Suprapubic skin (tissue), 4 donors: ENCODE data around the gene CDK8. TPM values are rescaled to one million over a fixed set of nuclear protein-coding genes. Genes with fewer than 3 reads are reported as not detected.

ENCODE experiments used
- DNase-seq, 2 donors: peaks; one replicate each; pipeline ENCODE4 v3.0.0-alpha.2; 2019; ENCODE audit warnings: low spot score in 2 of 2
- H3K27ac ChIP-seq: fragments of 200-600 bp; sonication (generic); one replicate; pipeline ENCODE4 v1.5.1; 2019
- H3K27me3 ChIP-seq: fragments of 200-600 bp; sonication (generic); one replicate; pipeline ENCODE4 v1.5.1; 2019
- H3K36me3 ChIP-seq: fragments of 200-600 bp; sonication (generic); one replicate; pipeline ENCODE4 v1.5.1; 2019
- H3K4me1 ChIP-seq: fragments of 200-600 bp; sonication (generic); one replicate; pipeline ENCODE4 v1.5.1; 2019
- H3K4me3 ChIP-seq: fragments of 200-600 bp; sonication (generic); one replicate; pipeline ENCODE4 v1.5.1; 2019; ENCODE audit warnings: mild to moderate bottlenecking
- H3K9me3 ChIP-seq: fragments of 200-600 bp; sonication (generic); one replicate; pipeline ENCODE4 v1.5.1; 2019
- EP300 ChIP-seq: sonication (generic); formaldehyde crosslinking; IDR thresholded peaks from one replicate; pipeline ENCODE4 v1.6.1; 2017; ENCODE audit warnings: antibody characterized with exemption
- POLR2A ChIP-seq, 2 donors: fragments of 450-650 bp; IDR thresholded peaks; one replicate each; pipeline ENCODE4 v1.6.1; 2017; ENCODE audit warnings: antibody characterized with exemption in 2 of 2, mild to moderate bottlenecking in 2 of 2, moderate library complexity in 2 of 2
- POLR2AphosphoS5 ChIP-seq, 3 donors: sonication (generic); formaldehyde crosslinking; IDR thresholded peaks; one replicate each; pipeline ENCODE4 v1.6.1; 2017; ENCODE audit warnings: antibody characterized with exemption in 3 of 3
- WGBS: methylation state at CpG from one replicate; pipeline ENCODE4 v1.1.5; 2018; 5-methylcytosine and 5-hydroxymethylcytosine counted together
- total RNA-seq, 4 donors: library from RNA; depleted of rRNA; stranded (reverse); fragments of >200 nt; gene quantifications; one replicate each; pipeline ENCODE4 v1.1.0, GENCODE V29; 2016
- TF ChIP-seq, protein P1 (sequence below), 2 donors: fragments of 200-600 bp in 1 of 2; fragments of 450-650 bp in 1 of 2; sonication (generic) in 1 of 2; IDR thresholded peaks; one replicate each; pipeline ENCODE4 v1.5.1; 2016 to 2019; ENCODE audit warnings: antibody characterized with exemption in 2 of 2, mild to moderate bottlenecking in 1 of 2, moderate library complexity in 1 of 2

The CDK8 gene
- total RNA-seq, 4 donors from 2014 or later, result 9.8 to 13.3 (median 12.5) TPM

DNA sequence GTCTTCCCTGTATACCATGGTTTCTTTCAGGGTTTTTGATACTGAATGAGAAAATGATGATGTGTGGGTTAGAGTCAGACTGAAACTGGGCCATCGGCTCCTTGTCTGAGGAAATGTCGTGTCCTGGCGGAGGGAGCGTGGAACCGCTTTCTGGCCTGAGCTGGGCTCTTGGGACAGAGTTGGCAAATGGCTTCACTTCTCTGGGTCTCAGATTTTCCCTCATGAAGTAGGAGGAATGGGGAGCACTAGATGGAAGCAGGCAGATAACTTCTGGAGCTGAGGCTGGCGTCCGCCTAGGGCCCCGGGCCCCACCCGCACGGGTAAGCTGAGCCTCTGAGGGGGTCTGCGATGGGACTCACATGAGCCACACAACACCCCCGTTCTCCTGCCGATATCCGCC lies 170.3 kb downstream of the CDK8 start:
- 72% methylated on average over 14 of the region's 14 CpGs for WGBS
- peak overlapping the region; percentile 49 for H3K27ac ChIP-seq
- no peaks in the 10 kb centered on the region for H3K9me3 ChIP-seq
- no peaks in the 10 kb centered on the region for H3K36me3 ChIP-seq
- no peak for DNase-seq
- H3K4me3 ChIP-seq, result no peak overlapping the region
- no peaks in the 10 kb centered on the region for H3K27me3 ChIP-seq
- TF ChIP-seq, protein P1, sequence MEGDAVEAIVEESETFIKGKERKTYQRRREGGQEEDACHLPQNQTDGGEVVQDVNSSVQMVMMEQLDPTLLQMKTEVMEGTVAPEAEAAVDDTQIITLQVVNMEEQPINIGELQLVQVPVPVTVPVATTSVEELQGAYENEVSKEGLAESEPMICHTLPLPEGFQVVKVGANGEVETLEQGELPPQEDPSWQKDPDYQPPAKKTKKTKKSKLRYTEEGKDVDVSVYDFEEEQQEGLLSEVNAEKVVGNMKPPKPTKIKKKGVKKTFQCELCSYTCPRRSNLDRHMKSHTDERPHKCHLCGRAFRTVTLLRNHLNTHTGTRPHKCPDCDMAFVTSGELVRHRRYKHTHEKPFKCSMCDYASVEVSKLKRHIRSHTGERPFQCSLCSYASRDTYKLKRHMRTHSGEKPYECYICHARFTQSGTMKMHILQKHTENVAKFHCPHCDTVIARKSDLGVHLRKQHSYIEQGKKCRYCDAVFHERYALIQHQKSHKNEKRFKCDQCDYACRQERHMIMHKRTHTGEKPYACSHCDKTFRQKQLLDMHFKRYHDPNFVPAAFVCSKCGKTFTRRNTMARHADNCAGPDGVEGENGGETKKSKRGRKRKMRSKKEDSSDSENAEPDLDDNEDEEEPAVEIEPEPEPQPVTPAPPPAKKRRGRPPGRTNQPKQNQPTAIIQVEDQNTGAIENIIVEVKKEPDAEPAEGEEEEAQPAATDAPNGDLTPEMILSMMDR (IDR thresholded peaks at IDR 0.05), result no peak
- TF ChIP-seq EP300 (no peak), POLR2A (IDR thresholded peaks at IDR 0.05) (no peak), POLR2AphosphoS5 (IDR thresholded peaks at IDR 0.05) (no peak)
- peaks cover 4% of the 10 kb centered on the region for H3K4me1 ChIP-seq

DNA sequence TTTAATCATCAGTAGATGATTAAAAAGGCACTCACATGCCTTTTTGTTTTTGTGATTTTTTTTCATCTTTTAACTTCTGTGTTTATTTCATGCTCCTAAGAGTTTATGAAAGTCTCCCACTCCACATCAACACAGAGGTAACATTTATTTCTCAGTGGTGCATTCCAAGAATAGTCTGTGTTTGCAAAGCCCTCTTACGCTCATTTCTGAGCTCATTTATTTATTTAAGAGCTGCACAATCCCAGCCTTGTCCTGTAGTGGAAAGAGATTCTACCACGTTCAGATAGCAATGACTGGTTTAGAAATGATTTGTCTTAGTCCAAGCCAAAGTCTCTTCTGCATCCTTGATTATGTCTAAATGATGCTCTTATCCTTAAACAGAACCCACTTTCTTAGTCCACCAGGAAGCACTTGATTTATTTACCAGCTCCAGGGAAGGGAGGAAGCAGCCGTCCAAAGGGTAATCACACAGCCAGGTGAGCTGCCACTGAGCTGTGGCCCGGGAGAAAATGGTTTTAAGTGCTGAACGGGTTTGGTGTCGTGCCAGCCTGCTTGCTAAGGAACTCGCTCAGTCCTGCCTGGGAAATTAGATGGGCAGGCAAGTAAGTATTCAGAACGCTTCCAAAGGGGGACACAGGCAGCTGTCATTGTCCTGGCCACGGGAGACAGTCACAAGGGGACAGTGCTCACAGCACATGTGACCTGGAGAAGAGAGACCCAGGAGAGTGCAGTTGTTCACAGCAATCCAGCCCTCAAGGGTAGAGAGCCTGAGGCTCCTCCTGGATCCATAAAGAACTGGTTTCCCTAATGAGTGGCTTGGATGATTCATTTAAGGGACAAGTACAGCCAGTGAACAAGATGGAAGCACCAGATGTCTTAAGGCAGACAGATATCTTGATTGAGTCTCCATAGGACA lies 171.8 kb downstream of the CDK8 start:
- H3K4me3 ChIP-seq, result no peak overlapping the region
- no peaks in the 10 kb centered on the region for H3K36me3 ChIP-seq
- no peak overlapping the region for H3K27ac ChIP-seq
- DNase-seq, result no peak
- TF ChIP-seq POLR2A (IDR thresholded peaks at IDR 0.05) (no peak), EP300 (no peak), POLR2AphosphoS5 (IDR thresholded peaks at IDR 0.05) (no peak)
- TF ChIP-seq, protein P1 (IDR thresholded peaks at IDR 0.05), result no peak
- 43% methylated on average over 9 of the region's 9 CpGs for WGBS
- no peaks in the 10 kb centered on the region for H3K27me3 ChIP-seq
- no peaks in the 10 kb centered on the region for H3K9me3 ChIP-seq
- H3K4me1 ChIP-seq, result peaks cover 4% of the 10 kb centered on the region

DNA sequence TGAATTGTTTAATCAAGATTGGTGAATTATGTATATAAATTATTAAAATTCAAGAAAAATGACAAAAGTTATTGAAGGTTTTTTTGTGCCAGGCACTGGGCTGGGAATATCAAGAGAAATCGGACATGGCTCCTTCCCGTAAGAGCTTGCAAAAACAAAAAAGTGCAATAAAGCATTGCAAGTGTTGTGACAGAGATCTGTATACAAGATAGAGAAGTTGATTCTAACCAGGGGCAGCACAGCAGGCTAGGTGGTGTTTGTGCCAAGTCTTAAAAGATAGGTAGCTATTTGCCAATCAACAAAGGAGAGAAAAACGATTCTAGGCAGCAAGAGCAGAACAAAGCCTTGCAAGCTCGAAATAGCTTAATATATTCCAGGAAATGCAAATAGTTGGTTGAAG lies 179.8 kb downstream of the CDK8 start:
- H3K9me3 ChIP-seq, result peaks cover 5% of the 10 kb centered on the region
- H3K27ac ChIP-seq, result no peak overlapping the region
- no peak for DNase-seq
- H3K4me1 ChIP-seq, result no peaks in the 10 kb centered on the region
- WGBS, result 77% methylated on average over 4 of the region's 4 CpGs
- H3K36me3 ChIP-seq, result no peaks in the 10 kb centered on the region
- no peak overlapping the region for H3K4me3 ChIP-seq
- H3K27me3 ChIP-seq, result no peaks in the 10 kb centered on the region
- TF ChIP-seq EP300 (no peak), POLR2AphosphoS5 (IDR thresholded peaks at IDR 0.05) (no peak), POLR2A (IDR thresholded peaks at IDR 0.05) (no peak)
- TF ChIP-seq, protein P1 (IDR thresholded peaks at IDR 0.05), result no peak

DNA sequence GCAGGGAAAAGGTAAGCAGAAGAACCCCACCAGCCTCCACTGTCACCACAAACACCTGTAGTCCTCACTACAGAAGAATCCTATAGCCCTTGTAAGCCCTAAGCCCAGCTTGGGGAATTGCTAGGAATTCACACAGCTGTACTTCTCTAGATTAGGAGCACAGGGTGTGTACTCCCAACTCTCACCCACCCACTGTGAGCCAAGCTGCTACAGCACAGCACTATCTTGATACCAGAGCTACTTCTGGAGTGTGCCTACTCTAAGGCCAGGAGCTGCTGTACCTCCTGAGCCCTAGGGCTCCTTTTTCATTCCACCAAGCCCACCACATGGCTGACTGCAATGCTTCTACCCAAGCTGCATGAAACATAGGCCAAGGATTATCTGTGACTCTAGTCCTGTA lies 181.2 kb downstream of the CDK8 start:
- no peak for DNase-seq
- Histone ChIP-seq H3K27ac (no peak overlapping the region), H3K4me1 (no peaks in the 10 kb centered on the region), H3K36me3 (no peaks in the 10 kb centered on the region), H3K27me3 (no peaks in the 10 kb centered on the region), H3K9me3 (peaks cover 5% of the 10 kb centered on the region), H3K4me3 (no peak overlapping the region)
- TF ChIP-seq, protein P1 (IDR thresholded peaks at IDR 0.05), result no peak
- TF ChIP-seq POLR2AphosphoS5 (IDR thresholded peaks at IDR 0.05), result no peak
- no peak for TF ChIP-seq POLR2A (IDR thresholded peaks at IDR 0.05)
- TF ChIP-seq EP300, result no peak

DNA sequence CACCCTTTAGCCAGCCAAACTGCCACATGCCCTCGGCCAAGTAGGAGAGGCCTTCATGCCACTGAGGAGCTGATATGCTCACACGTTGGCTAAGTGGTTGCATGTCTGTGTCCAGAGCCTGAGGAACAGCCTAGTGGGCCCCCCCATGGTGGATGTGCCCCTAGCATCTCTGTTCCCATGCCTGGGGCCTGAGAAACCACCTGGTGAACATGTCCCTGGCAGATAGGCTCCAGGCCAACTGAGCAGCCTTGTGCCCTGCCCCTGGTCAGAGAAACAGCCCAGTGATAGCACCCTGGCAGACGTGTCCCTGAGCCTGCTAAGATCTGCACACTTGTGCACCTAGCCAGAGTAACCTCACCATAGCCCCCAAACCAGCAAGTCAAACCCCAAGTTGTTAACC lies 181.7 kb downstream of the CDK8 start:
- H3K27ac ChIP-seq, result no peak overlapping the region
- H3K36me3 ChIP-seq, result no peaks in the 10 kb centered on the region
- peaks cover 5% of the 10 kb centered on the region for H3K9me3 ChIP-seq
- DNase-seq, result no peak
- H3K27me3 ChIP-seq, result no peaks in the 10 kb centered on the region
- WGBS, result 80% methylated on average over 2 of the region's 3 CpGs
- TF ChIP-seq POLR2A (IDR thresholded peaks at IDR 0.05), result no peak
- TF ChIP-seq EP300, result no peak
- TF ChIP-seq, protein P1 (IDR thresholded peaks at IDR 0.05), result no peak
- TF ChIP-seq POLR2AphosphoS5 (IDR thresholded peaks at IDR 0.05), result no peak
- no peak overlapping the region for H3K4me3 ChIP-seq
- H3K4me1 ChIP-seq, result no peaks in the 10 kb centered on the region
